K562 (cell line): ENCODE results near the gene GPRIN3. TPM values are rescaled to one million over a fixed set of nuclear protein-coding genes. Genes with fewer than 3 reads are reported as not detected.

ENCODE experiments used
- ATAC-seq: fragments of 200-7000 bp; cut with Tn5 transposase; 3 replicates; pipeline ENCODE4 v1.9.1; 2020; ENCODE audit warnings: moderate library complexity
- BruUV-seq: library from RNA; stranded (reverse); fragments of 400-500 nt; replicated peaks from 2 replicates; lab custom pipeline; 2021; lab: Mats Ljungman, UMichigan
- CTCF ChIA-PET: fragments of 300-600 bp; formaldehyde crosslinking; extraction: SDS; loops from one replicate; lab custom pipeline; 2021; ENCODE audit warnings: low intra/inter-chr PET ratio; lab: Yijun Ruan, JAX
- POLR2A ChIA-PET: fragments of 300-600, 350-650 bp; sonication (Branson Sonifier 250); formaldehyde crosslinking; extraction: SDS; loops from one replicate; lab custom pipeline; 2021; ENCODE audit warnings: antibody characterized with exemption, inconsistent platforms; lab: Yijun Ruan, JAX
- DNase-seq, 4 experiments: peaks; one replicate each; pipeline versions ENCODE4 v3.0.0 to v3.0.0-alpha.2; 2011 to 2018; ENCODE audit warnings: low spot score in 3 of 4, mixed read lengths in 3 of 4; ENCODE audit errors: extremely low read depth in 1 of 4
- FAIRE-seq: peaks from 2 replicates; lab custom pipeline; 2011; peaks lifted over from hg19 to GRCh38; lab: Jason Lieb, UNC
- H2AFZ ChIP-seq: 2 replicates; pipeline ENCODE4 v1.6.0; 2011; ENCODE audit warnings: low read depth, low read length, control low read depth, inconsistent platforms
- H3K27ac ChIP-seq: fragments of 200-600 bp; 3 replicates; pipeline ENCODE4 v1.8.0; 2011; ENCODE audit warnings: low read depth, mild to moderate bottlenecking, control low read depth, inconsistent platforms, low read length, moderate library complexity, mixed read lengths; ENCODE audit errors: extremely low read depth
- H3K27me3 ChIP-seq, 2 experiments: fragments of 300-600 bp in 1 of 2; 2 replicates in 1 of 2; 3 replicates in 1 of 2; pipeline versions ENCODE4 v1.6.0 to v1.8.0; 2011; ENCODE audit warnings: inconsistent platforms in 2 of 2, low read length in 2 of 2, mild to moderate bottlenecking in 1 of 2, mixed read lengths in 1 of 2, moderate library complexity in 1 of 2; ENCODE audit not compliant: control insufficient read depth in 2 of 2, insufficient read depth in 2 of 2
- H3K36me3 ChIP-seq: fragments of 300-600 bp; 3 replicates; pipeline ENCODE4 v1.8.0; 2011; ENCODE audit warnings: mild to moderate bottlenecking, low read length, inconsistent platforms; ENCODE audit not compliant: control insufficient read depth, insufficient read depth
- H3K4me1 ChIP-seq, 2 experiments: fragments of 200-600 bp in 1 of 2; replicated peaks in 1 of 2; 2 replicates in 1 of 2; 3 replicates in 1 of 2; pipeline versions ENCODE4 v1.5.1 to v1.8.0; 2011; ENCODE audit warnings: inconsistent platforms in 2 of 2, low read length in 2 of 2, mild to moderate bottlenecking in 1 of 2, mixed read lengths in 1 of 2, moderate library complexity in 1 of 2; ENCODE audit not compliant: control insufficient read depth in 2 of 2, insufficient read depth in 2 of 2
- H3K4me2 ChIP-seq: 2 replicates; pipeline ENCODE4 v1.6.1; 2011; ENCODE audit warnings: low read length, control low read depth, inconsistent platforms, mixed read lengths; ENCODE audit not compliant: insufficient read depth
- H3K4me3 ChIP-seq: fragments of 200-600 bp; sonication (generic), shearing (Covaris generic); 2 replicates; pipeline ENCODE4 v1.5.1; 2016; ENCODE audit warnings: control low read depth, inconsistent platforms
- H3K79me2 ChIP-seq: fragments of 200-600 bp; 3 replicates; pipeline ENCODE4 v1.8.0; 2011; ENCODE audit warnings: low read length, inconsistent platforms; ENCODE audit not compliant: control insufficient read depth, insufficient read depth
- H3K9ac ChIP-seq, 2 experiments: 2 replicates each; pipeline versions ENCODE4 v1.6.0 to v1.6.1; 2011; ENCODE audit warnings: low read depth in 2 of 2, low read length in 2 of 2, control low read depth in 1 of 2, inconsistent platforms in 1 of 2, mild to moderate bottlenecking in 1 of 2, mixed read lengths in 1 of 2; ENCODE audit not compliant: insufficient read depth in 1 of 2
- H3K9me1 ChIP-seq: one replicate; pipeline ENCODE4 v1.6.0; 2011; ENCODE audit warnings: inconsistent platforms, mild to moderate bottlenecking, low read length, moderate library complexity; ENCODE audit not compliant: control insufficient read depth, insufficient read depth
- H3K9me3 ChIP-seq: replicated peaks from 2 replicates; pipeline ENCODE4 v1.5.1; 2011; ENCODE audit warnings: low read depth, low read length, inconsistent platforms; ENCODE audit not compliant: control insufficient read depth, insufficient read depth
- H4K20me1 ChIP-seq: replicated peaks from 2 replicates; pipeline ENCODE4 v1.6.1; 2011; ENCODE audit warnings: low read length, inconsistent platforms, mixed read lengths; ENCODE audit not compliant: control insufficient read depth, insufficient read depth
- IFI16 ChIP-seq: fragments of 250-450 bp; sonication (Bioruptor Pico); IDR thresholded peaks from 2 replicates; pipeline ENCODE4 v2.1.2; 2022; ENCODE audit warnings: mild to moderate bottlenecking, inconsistent platforms
- IRF9 ChIP-seq: fragments of 450-650 bp; IDR thresholded peaks from 2 replicates; pipeline ENCODE4 v1.6.1; 2016; ENCODE audit warnings: missing biosample characterization, missing genetic modification characterization
- KLF10 ChIP-seq: fragments of 250-450 bp; sonication (Bioruptor Pico); IDR thresholded peaks from 2 replicates; pipeline ENCODE4 v1.6.1; 2021; ENCODE audit warnings: matching md5 sums
- PURB ChIP-seq: sonication (generic); formaldehyde crosslinking; IDR thresholded peaks from 2 replicates; pipeline ENCODE4 v1.9.0; 2021; ENCODE audit warnings: low read depth, mild to moderate bottlenecking, missing genetic modification reagents
- RBM17 ChIP-seq: fragments of 200-400 bp; formaldehyde crosslinking; IDR thresholded peaks from 2 replicates; pipeline ENCODE4 v1.6.1; 2017; ENCODE audit warnings: low read depth, mild to moderate bottlenecking, low read length, borderline replicate concordance
- TAF7 ChIP-seq: fragments of 450-650 bp; IDR thresholded peaks from 2 replicates; pipeline ENCODE4 v1.6.1; 2016; ENCODE audit warnings: missing genetic modification characterization, missing compliant biosample characterization
- ZBTB17 ChIP-seq: fragments of 450-650 bp; formaldehyde crosslinking; IDR thresholded peaks from 2 replicates; pipeline ENCODE4 v1.4.0; 2020; ENCODE audit warnings: mild to moderate bottlenecking
- ZBTB49 ChIP-seq: sonication (generic); formaldehyde crosslinking; IDR thresholded peaks from 2 replicates; pipeline ENCODE4 v1.8.0; 2022; ENCODE audit warnings: missing genetic modification reagents, mild to moderate bottlenecking, borderline replicate concordance
- ZNF318 ChIP-seq, 2 experiments: fragments of 450-650 bp; IDR thresholded peaks; 2 replicates each; pipeline ENCODE4 v1.6.1; 2016; ENCODE audit warnings: mild to moderate bottlenecking in 2 of 2, borderline replicate concordance in 1 of 2, low read depth in 1 of 2, moderate library complexity in 1 of 2
- whole genome bisulfite sequencing: fragments of 100-300 bp; shearing (Covaris generic); methylation state at CpG from one replicate; pipeline ENCODE4 v1.1.6; 2016; ENCODE audit warnings: low coverage, mixed read lengths; ENCODE audit not compliant: insufficient coverage; ENCODE audit errors: missing lambda C conversion rate; 5-methylcytosine and 5-hydroxymethylcytosine counted together
- in situ Hi-C: fragments of 300-500 bp; cut with MboI; formaldehyde crosslinking; loops from 4 replicates; pipeline ENCODE4 v1.15.0; 2018; ENCODE audit warnings: inconsistent platforms, mixed read lengths
- intact Hi-C: fragments of 100-400 bp; cut with micrococcal nuclease; formaldehyde crosslinking; loops from 2 replicates; pipeline ENCODE4 v1.14.2; 2022
- polyA plus RNA-seq, 8 experiments: library from polyadenylated mRNA; depleted of rRNA in 4 of 8; stranded (reverse) in 5 of 8; unstranded in 3 of 8; fragments of >200 nt; fragmentation: Nextera tagmentation in 2 of 8; fragmentation: Illumina TruSeq in 1 of 8; extraction: Ambion mirVana in 2 of 8; extraction: Trizol in 1 of 8; gene quantifications; 2 replicates each; pipeline versions ENCODE4 v1.2.1 to v1.2.3, GENCODE V29; 2011 to 2014; ENCODE audit warnings: inconsistent platforms in 1 of 8, missing spikeins in 1 of 8
- total RNA-seq, 7 experiments: library from RNA; depleted of rRNA in 6 of 7; stranded (reverse); fragments of >200 nt in 6 of 7; fragmentation: Illumina TruSeq in 2 of 7; extraction: Trizol in 2 of 7; gene quantifications; 2 replicates each; pipeline versions ENCODE4 v1.2.1 to v1.2.3, GENCODE V29; 2011 to 2021; ENCODE audit warnings: low replicate concordance in 1 of 7

Gene GPRIN3
- total and polyA plus RNA-seq, 9 of the 15 experiments (the other 6 are each of a cell fraction or from before 2014, with no cell fraction given): 0.02 TPM; not detected in 8

GRCh38 chr4:89249716-89250361 lies 57.8 kb downstream of the GPRIN3 start:
- Histone ChIP-seq H3K9ac (no peak overlapping the region; a peak in 1 of 4 replicates), H3K36me3 (no peaks in the 10 kb centered on the region), H3K4me1 (no peaks in the 10 kb centered on the region), H3K27me3 (peaks cover 0 to 12% of the 10 kb centered on the region in 2 experiments; a peak in 1 of 5 replicates), H3K9me1 (no peaks in the 10 kb centered on the region), H3K27ac (no peak overlapping the region), H3K4me2 (no peak overlapping the region), H3K9me3 (no peaks in the 10 kb centered on the region), H3K79me2 (no peaks in the 10 kb centered on the region)
- CTCF ChIA-PET: no interaction called here
- no peak for DNase-seq
- FAIRE-seq: no peak
- BruUV-seq: no TSS peak
- WGBS: 2% methylated on average over 13 of the region's 13 CpGs
- in situ Hi-C loops: no loop called here
- intact Hi-C loops: no loop called here
- no peak for ATAC-seq
- POLR2A ChIA-PET: no interaction called here
- TF ChIP-seq ZNF318 (IDR thresholded peaks at IDR 0.05; ENCODE audit: borderline replicate concordance in 1 of 2, low read depth in 1 of 2) (no peak), ZBTB17 (CRISPR knock-in tag) (no peak), RBM17 (no peak), ZBTB49 (no peak), TAF7 (tag) (no peak), KLF10 (CRISPR knock-in tag) (no peak), IRF9 (no peak), PURB (no peak), IFI16 (no peak)
- TF ChIP-seq, all 486 proteins: peak for 0
- H4K20me1 ChIP-seq: no peaks in the 10 kb centered on the region
- no peak overlapping the region for H2AFZ ChIP-seq
- no peak overlapping the region for H3K4me3 ChIP-seq
